AG08395 (cell line): ENCODE data around the gene ZNF30.
"Not testable (repeated sequence)": the region's sequence is repeated elsewhere in the genome, so short reads cannot be mapped to it uniquely, and the experiment has no call there.

Experiments used
- DNase-seq: peaks from one replicate; pipeline ENCODE4 v3.0.0; 2012; ENCODE audit warnings: mixed read lengths, low spot score

The ZNF30 gene

GRCh38 chr19:34985249-34986022 is 58.7 kb downstream of the ZNF30 start:
- DNase-seq: peak; percentile 57

GRCh38 chr19:34988119-34988518 is 61.4 kb downstream of the ZNF30 start:
- no peak for DNase-seq

- no peak for DNase-seq
Measured at GRCh38 chr19:34989298-34989697, 62.6 kb downstream of the ZNF30 start.

GRCh38 chr19:34990578-34991192 is 64.0 kb downstream of the ZNF30 start:
- no peak for DNase-seq

- DNase-seq: no peak
Measured at GRCh38 chr19:34991542-34992333, 65.0 kb downstream of the ZNF30 start.

GRCh38 chr19:34992582-34992981 is 65.9 kb downstream of the ZNF30 start:
- DNase-seq: not testable (repeated sequence)

GRCh38 chr19:34994286-34994642 is 67.6 kb downstream of the ZNF30 start:
- DNase-seq: no peak
